Adrenal gland (tissue), 12 donors: ENCODE data around the gene SS18. TPM values are rescaled to one million over a fixed set of nuclear protein-coding genes. Genes with fewer than 3 reads are reported as not detected.

Experiments used
- DNase-seq, 7 donors: peaks; one replicate each; pipeline ENCODE4 v3.0.0-alpha.2; 2019 to 2020
- H3K27ac ChIP-seq, 5 donors: fragments of 200-600 bp; sonication (generic) in 4 of 5; 1 replicate in 3 of 5; 2 replicates in 2 of 5; pipeline versions ENCODE4 v1.5.1 to v1.8.0; 2016 to 2020; ENCODE audit warnings: mild to moderate bottlenecking in 1 of 5
- H3K27me3 ChIP-seq: fragments of 200-600 bp; 2 replicates; pipeline ENCODE4 v1.8.0; 2021
- H3K36me3 ChIP-seq, 2 donors: fragments of 200-600 bp; replicated peaks in 1 of 2; 1 replicate in 1 of 2; 2 replicates in 1 of 2; pipeline versions ENCODE4 v1.5.1 to v1.8.0; 2018 to 2022
- H3K4me1 ChIP-seq, 2 donors: fragments of 200-600 bp; replicated peaks in 1 of 2; 1 replicate in 1 of 2; 2 replicates in 1 of 2; pipeline versions ENCODE4 v1.5.1 to v1.8.0; 2018 to 2021
- H3K4me3 ChIP-seq, 4 donors: fragments of 200-600 bp; sonication (generic) in 3 of 4; one replicate each; pipeline ENCODE4 v1.5.1; 2016 to 2018
- H3K9me3 ChIP-seq, 3 donors: fragments of 200-600 bp; sonication (generic) in 1 of 3; replicated peaks in 1 of 3; 1 replicate in 2 of 3; 2 replicates in 1 of 3; pipeline versions ENCODE4 v1.5.1 to v1.8.0; 2016 to 2021
- CTCF ChIP-seq, 6 experiments: fragments of 450-650 bp in 4 of 6; fragments of 200-600 bp in 2 of 6; sonication (generic) in 1 of 6; IDR thresholded peaks; 1 replicate in 5 of 6; 2 replicates in 1 of 6; pipeline versions ENCODE4 v1.5.1 to v1.8.0; 2016 to 2021; ENCODE audit warnings: antibody characterized with exemption in 6 of 6, mild to moderate bottlenecking in 2 of 6, moderate library complexity in 1 of 6
- POLR2A ChIP-seq, 2 donors: fragments of 450-650 bp; IDR thresholded peaks; one replicate each; pipeline ENCODE4 v1.6.1; 2017; ENCODE audit warnings: antibody characterized with exemption in 2 of 2, mild to moderate bottlenecking in 2 of 2, moderate library complexity in 1 of 2
- WGBS, 4 donors: extraction: QIAGEN DNeasy Blood & Tissue Kit in 2 of 4; methylation state at CpG; one replicate each; pipeline versions ENCODE4 v1.1.5 to v1.1.7; 2013 to 2017; 5-methylcytosine and 5-hydroxymethylcytosine counted together
- intact Hi-C, 2 donors: fragments of 100-400 bp; cut with DNase I; formaldehyde crosslinking; loops; one replicate each; pipeline versions ENCODE4 v1.14.1 to v1.15.0; 2022 to 2023
- polyA plus RNA-seq, 3 donors: library from polyadenylated mRNA; stranded (reverse); fragments of 200-250 nt in 2 of 3; fragments of 350-450 nt in 1 of 3; fragmentation: Illumina TruSeq in 1 of 3; extraction: RNeasy Lipid Tissue Mini Kit (QIAGEN cat#74804) in 1 of 3; gene quantifications; one replicate each; pipeline ENCODE4 v1.2.3, GENCODE V29; 2013 to 2014
- total RNA-seq, 9 donors: library from RNA; depleted of rRNA in 4 of 9; stranded (reverse); fragments of >200 nt in 4 of 9; fragments of 120-200 nt in 1 of 9; fragmentation: NEBNext Ultra II Directional in 1 of 9; extraction: Animal tissue kit (Norgen Biotek cat#: 25700) in 1 of 9; gene quantifications; one replicate each; pipeline versions ENCODE4 v1.1.0 to v1.2.4, GENCODE V29; 2013 to 2023
- donor health status: healthy with polysubstance abuse.
- donor health status: Bipolar disorder and iron deficiency.
- donor health status: DM: yes; HTN: yes; CAD: no.
- donor health status: DM: no; HTN: no; CAD: no.
- donor health status: DM: no; HTN: no; CAD: no.
- donor health status: DM: yes; HTN: yes; CAD: no.

The SS18 gene
- total and polyA plus RNA-seq, 12 donors: 34.3 to 163 (median 105) TPM

- no peak overlapping the region for H3K4me3 ChIP-seq
- WGBS, 4 donors: 74 to 88% (median 83%) methylated on average over 2 of the region's 2 CpGs
These were observed 87.1 kb downstream of the SS18 start for GRCh38 chr18:26003356-26003755.

GRCh38 chr18:26002375-26002910 lies 88.0 kb downstream of the SS18 start:
- no peaks in the 10 kb centered on the region for H3K36me3 ChIP-seq
- H3K9me3 ChIP-seq: no peaks in the 10 kb centered on the region
- intact Hi-C loops: no loop called here
- no peak for DNase-seq
- no peaks in the 10 kb centered on the region for H3K27me3 ChIP-seq
- TF ChIP-seq CTCF (IDR thresholded peaks at IDR 0.05) (no peak), POLR2A (IDR thresholded peaks at IDR 0.05) (no peak)
- WGBS, 4 donors: 87 to 93% (median 90%) methylated on average over 1 of the region's 1 CpG
- H3K4me3 ChIP-seq: no peak overlapping the region
- H3K4me1 ChIP-seq: no peaks in the 10 kb centered on the region
- H3K27ac ChIP-seq: no peak overlapping the region

More at GRCh38 chr18:26003356-26003755, 87.1 kb downstream of the SS18 start:
- TF ChIP-seq CTCF (IDR thresholded peaks at IDR 0.05) (no peak), POLR2A (IDR thresholded peaks at IDR 0.05) (no peak)
- Histone ChIP-seq H3K36me3 (no peaks in the 10 kb centered on the region), H3K27ac (no peak overlapping the region), H3K4me1 (no peaks in the 10 kb centered on the region), H3K27me3 (no peaks in the 10 kb centered on the region), H3K9me3 (no peaks in the 10 kb centered on the region)
- intact Hi-C loops: no loop called here
- DNase-seq: peak in 1 of 7 donors; percentile 12

GRCh38 chr18:25998461-25998860 lies 92.0 kb downstream of the SS18 start:
- no peak for TF ChIP-seq CTCF (IDR thresholded peaks at IDR 0.05)
- TF ChIP-seq POLR2A (IDR thresholded peaks at IDR 0.05): no peak
- intact Hi-C loops: no loop called here

GRCh38 chr18:25992566-25992965 lies 97.8 kb downstream of the SS18 start:
- H3K4me3 ChIP-seq: no peak overlapping the region
- WGBS, 4 donors: 74 to 88% (median 82%) methylated on average over 2 of the region's 2 CpGs
- intact Hi-C loops: no loop called here
- H3K9me3 ChIP-seq: no peaks in the 10 kb centered on the region
- no peak overlapping the region for H3K27ac ChIP-seq
- H3K36me3 ChIP-seq: no peaks in the 10 kb centered on the region
- TF ChIP-seq CTCF (IDR thresholded peaks at IDR 0.05) (no peak), POLR2A (IDR thresholded peaks at IDR 0.05) (no peak)
- no peaks in the 10 kb centered on the region for H3K4me1 ChIP-seq
- no peak for DNase-seq
- H3K27me3 ChIP-seq: no peaks in the 10 kb centered on the region

More at GRCh38 chr18:25998461-25998860, 92.0 kb downstream of the SS18 start:
- Histone ChIP-seq H3K27me3 (no peaks in the 10 kb centered on the region), H3K36me3 (no peaks in the 10 kb centered on the region), H3K4me3 (no peak overlapping the region), H3K27ac (no peak overlapping the region), H3K9me3 (no peaks in the 10 kb centered on the region), H3K4me1 (no peaks in the 10 kb centered on the region)
- no peak for DNase-seq
